ENCODE data around the gene RNASE8.
"Not testable (repeated sequence)": the region's sequence is repeated elsewhere in the genome, so short reads cannot be mapped to it uniquely, and the experiment has no call there.

The RNASE8 gene

DNA sequence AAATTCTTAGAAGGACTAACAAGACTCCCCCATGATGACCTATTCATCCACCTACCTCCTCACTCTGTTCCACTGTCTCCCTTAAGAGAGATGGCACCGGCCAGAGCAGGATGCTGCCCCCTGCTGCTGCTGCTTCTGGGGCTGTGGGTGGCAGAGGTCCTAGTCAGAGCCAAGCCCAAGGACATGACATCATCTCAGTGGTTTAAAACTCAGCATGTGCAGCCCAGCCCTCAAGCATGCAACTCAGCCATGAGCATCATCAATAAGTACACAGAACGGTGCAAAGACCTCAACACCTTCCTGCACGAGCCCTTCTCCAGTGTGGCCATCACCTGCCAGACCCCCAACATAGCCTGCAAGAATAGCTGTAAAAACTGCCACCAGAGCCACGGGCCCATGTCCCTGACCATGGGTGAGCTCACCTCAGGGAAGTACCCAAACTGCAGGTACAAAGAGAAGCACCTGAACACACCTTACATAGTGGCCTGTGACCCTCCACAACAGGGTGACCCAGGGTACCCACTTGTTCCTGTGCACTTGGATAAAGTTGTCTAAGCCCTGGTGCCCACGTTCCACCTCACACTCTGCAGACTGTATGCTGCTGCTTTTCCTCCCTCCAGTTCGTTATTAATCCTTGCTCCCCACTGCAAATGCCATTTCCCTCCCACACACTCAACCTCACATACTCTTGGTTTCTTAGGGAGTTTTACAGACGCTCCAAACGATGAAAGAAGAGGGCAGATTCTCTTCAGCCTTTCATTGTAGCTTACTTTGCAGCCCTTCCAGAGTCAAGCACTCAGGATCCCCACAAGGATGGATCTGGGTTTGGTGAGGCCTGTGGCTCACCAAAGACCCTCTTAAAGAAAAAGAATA lies at the start of gene RNASE8:
Gene RNASE8, plus strand, starts transcription at position 20 of the 873 bp plus-strand sequence. Its CDS starts 71 bp downstream, at position 91.
- no peak for DNase-seq

DNA sequence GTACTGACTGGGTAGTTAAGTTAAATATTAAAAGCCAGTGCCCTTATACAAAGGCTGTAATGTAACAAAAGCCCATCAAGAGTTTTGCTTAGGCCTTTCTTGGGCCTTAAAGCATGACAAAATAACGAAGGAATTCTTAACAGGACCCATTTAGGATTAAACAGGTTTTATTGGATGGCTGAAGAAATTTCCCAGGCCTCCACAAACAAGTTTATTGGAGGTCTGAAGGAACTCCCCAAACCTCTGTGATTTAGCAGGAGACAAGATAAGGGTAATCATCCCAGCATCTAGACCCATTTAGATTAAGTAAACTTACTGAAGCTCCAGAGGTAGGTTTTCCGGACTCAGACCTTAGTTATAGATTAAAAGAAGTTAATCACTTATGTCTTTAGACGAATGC lies 47.9 kb upstream of the RNASE8 start:
- DNase-seq: not testable (repeated sequence)

GRCh38 chr14:21011136-21011535 lies 46.5 kb upstream of the RNASE8 start:
- DNase-seq: no peak

DNA sequence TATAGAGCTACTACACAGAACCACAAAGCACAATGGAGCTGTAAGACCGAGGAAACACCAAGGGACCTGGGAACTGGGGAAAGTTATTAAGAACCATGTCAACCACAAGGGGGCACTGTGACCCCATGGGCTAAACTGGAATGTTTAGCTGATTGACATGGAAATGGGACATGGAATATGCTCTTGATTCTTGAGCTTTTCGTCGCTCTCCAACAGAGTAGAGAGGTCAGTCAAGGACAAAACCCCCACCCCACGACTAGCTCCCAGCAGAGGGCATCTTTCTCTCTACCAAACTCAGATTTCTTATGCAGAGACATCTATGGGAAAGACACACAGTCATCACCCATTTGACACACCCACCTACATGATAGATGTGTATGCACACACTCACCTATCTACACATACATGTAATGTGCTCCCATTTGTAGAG lies 42.8 kb upstream of the RNASE8 start:
- DNase-seq: peak; percentile 86

GRCh38 chr14:21015312-21015711 lies 42.3 kb upstream of the RNASE8 start:
- DNase-seq: no peak

- DNase-seq: no peak
Measured at GRCh38 chr14:21016413-21017190, 41.0 kb upstream of the RNASE8 start.

DNA sequence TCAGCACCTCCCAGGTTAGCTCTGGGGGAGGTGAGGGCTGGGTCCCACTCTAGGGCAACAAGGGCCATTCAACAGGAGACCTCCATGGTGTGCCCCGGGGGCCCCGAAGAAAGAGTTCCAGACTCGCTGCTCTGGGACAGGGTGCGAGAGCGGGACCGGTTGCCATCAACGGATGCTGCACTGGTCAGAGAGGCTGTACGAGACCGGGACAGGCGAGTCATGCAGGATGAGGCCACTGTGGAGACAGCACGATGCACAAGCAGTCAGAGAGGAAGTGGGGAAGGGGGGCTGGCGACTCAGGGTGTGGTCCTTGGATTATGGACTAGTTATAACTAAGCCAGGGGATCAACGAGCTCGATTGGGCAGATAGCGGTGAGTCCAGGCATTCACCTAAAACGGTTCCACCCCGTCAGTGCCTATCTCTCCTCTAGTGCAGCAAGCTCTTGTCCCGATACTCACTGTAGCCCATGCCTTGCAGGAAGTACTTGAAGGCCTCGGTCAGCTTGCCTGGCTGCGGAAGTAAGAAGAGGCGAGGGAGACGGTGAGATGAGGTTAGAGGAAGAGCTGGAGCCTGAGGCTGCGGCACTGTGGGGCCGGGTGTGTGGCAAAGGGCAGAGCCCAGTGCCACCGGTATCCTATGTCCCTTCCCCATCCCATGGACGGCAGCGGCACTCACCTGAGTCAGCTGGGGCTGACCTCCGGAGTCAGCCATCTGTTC lies 39.9 kb upstream of the RNASE8 start:
- DNase-seq: no peak

GRCh38 chr14:21018286-21018685 lies 39.3 kb upstream of the RNASE8 start:
- DNase-seq: no peak

GRCh38 chr14:21018781-21019180 lies 38.8 kb upstream of the RNASE8 start:
- no peak for DNase-seq

DNA sequence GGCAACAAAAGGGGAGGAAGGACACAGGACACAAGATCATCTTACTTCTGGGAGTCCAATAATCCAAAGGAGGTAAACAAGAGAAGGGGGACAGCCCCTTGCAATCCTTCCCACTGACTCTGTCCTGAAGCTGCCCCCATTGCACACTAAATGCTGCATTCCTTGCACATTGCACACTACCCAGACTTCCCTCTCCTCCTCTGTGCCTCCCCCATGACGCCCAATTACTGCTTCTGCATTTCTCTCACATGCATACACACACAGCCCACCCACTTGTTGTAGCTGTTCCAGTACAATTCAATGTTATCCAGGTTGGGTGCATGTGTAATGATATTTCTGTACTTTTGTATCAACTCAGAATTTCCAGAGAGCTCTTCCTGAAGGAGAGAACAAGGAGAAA lies 38.3 kb upstream of the RNASE8 start:
- no peak for DNase-seq

- no peak for DNase-seq
Measured at GRCh38 chr14:21020977-21021545, 36.6 kb upstream of the RNASE8 start.

DNA sequence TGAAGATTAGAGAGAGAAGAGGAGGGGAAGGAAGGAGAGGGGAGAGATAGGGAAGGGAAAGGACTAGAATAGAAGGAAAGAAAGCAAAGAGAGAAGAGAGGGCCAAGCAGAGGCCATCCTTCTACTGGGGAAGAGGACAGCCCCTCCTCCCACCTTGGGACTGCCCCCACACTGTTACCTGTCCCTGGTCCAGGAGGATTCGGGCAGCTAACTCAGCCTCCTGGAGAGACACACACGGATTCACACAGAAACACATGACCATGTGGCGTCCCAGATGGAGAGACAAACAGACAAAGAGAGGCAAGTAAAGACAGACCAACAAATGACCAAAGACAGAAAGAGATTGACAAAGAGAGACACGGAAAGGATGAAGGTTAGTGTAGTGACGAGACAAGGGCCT lies 34.9 kb upstream of the RNASE8 start:
- no peak for DNase-seq

DNA sequence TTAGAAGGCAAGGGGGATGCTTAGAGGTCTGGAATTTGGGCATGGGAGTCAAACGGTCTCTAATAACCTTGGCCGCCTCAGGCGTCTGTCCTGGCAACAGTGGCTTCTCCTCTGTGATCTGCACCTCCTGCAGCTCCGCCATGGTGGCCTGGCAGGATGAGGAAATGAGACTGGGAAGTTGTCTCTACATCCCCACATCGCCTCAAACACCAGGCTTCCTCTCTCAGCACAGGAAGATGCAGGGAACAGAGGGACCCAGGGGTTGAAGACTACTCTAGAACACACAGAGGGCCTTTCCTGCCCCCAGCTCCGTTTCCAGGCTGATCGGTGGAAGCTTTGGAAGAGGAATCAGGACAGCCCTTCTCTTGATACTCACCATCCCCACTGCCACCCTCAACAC lies 34.4 kb upstream of the RNASE8 start:
- DNase-seq: no peak

GRCh38 chr14:21023817-21024584 lies 33.6 kb upstream of the RNASE8 start:
- no peak for DNase-seq

DNA sequence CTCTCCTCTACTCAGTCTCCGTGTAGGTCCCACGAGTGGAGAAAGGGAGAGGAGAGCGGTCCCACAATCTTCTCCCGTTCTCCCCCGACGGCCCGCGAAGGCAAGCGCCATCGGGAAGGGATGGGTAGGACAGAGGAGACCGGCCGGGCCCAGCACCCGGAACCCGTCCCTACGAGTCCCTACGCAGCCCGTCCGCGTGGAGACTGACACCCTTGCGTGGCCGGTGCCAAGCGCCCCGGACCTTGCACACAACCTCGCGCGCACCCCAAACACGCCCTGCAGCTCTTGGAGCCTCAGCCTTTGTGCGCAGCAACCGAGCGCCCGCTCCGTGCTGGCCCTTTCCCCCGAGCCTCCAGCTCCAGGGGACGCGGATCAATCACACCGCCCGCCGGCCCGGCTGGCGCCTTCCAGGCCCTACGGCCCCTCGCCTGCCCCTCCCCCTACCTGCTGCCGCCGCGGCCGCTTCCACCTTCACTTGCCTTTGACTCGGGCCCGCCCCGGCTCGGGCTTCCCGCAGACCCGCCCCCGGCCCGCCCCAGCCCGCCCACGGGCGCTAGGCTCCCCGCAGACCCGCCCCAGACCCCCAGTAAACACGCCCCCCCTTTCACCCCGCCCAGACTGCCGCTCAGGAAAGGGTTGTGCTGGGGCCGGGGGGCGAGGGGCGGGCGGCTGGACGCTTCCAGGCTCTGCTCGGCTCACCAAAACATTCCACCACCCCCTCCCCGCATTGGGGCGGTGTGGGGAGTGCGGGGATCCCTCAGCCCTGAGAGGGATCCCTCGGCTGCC lies 32.8 kb upstream of the RNASE8 start, which contains the start of gene NDRG2:
Gene NDRG2, minus strand, starts transcription at position 477 of the 786 bp plus-strand sequence. CDS start 1,746 bp downstream, outside the sequence.
- DNase-seq: peak; percentile 66

DNA sequence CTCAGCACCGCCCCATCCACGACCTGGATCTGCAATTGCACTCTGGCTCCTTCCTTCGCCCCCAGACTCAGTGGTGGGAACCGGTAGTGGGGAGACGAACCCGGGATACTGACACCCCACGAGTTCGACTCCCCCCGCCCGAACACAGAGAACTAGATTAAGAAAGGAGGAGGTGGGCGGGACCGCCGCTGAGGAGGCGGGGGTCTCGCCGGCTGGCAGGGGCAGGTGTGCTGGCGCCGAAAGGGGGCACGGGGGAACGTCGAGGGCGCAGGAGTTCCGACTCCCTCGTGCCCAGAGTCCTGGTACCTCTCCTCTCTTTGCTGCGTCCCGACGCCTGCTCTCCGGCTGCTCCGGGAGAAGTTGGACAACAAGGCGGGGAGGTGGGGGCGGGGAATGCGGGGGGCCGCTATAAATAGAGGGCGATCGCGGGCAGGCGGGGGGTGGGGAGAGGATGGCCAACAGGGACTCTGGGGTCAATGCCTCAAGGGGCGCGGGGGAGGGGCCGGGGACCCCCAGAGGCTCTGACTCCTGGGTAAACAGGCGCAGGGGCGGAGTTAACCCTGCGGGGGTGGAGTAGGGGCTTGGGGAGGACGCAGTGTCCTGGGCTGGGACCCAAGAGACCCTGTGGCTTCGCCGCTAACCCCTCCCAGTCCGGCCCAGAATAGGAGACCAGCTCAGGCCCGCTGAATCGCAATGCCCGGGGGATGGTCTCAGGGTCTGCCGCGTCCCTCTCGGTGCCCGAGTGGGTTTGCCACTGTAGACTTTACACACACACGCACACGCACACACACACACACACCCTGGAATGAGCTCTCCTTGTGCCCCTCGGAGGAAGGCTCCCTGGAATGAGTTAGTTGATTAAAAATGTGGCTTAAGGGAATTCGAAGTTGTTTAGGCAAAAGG lies 32.0 kb upstream of the RNASE8 start:
- peak; percentile 7 for DNase-seq

GRCh38 chr14:21026274-21026987 lies 31.2 kb upstream of the RNASE8 start:
- DNase-seq: no peak

GRCh38 chr14:21026988-21027315 lies 30.7 kb upstream of the RNASE8 start:
- no peak for DNase-seq

- no peak for DNase-seq
Measured at GRCh38 chr14:21029917-21030316, 27.7 kb upstream of the RNASE8 start, which contains the start of gene TPPP2. Gene TPPP2, plus strand, starts transcription at chr14:21030217. Its CDS starts 365 bp downstream, at chr14:21030582.

All from activated T-cell treated with anti-CD3 and anti-CD28 coated beads for 4 hours (primary cell).